ENCODE results near the gene MEGF11.
A peak's percentile ranks its signal among the peaks of the same experiment; 100 is the strongest.
"Not testable (repeated sequence)": the region's sequence is repeated elsewhere in the genome, so short reads cannot be mapped to it uniquely, and the experiment has no call there.

MEGF11 gene

DNA sequence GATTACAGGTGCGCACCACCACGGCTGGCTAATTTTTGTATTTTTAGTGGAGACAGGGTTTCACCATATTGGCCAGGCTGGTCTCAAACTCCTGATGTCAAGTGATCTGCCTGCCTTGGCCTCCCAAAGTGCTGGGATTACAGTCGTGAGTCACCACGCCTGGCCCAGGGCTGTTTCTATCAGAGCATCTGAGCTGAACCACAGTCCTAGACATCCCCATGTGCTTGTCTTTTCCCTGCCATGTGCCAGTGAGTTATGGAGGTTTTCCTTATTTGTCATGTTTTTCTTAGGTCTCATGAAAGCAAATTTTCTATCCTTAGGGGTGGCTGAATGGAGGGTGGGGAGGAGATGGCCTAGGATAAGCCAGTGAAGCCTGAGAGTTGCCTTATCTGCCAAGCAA lies 250.4 kb downstream of the MEGF11 start:
- not testable (repeated sequence) for DNase-seq (ENCODE audit: low read depth)

GRCh38 chr15:66001717-66002426 lies 251.7 kb downstream of the MEGF11 start:
- no peak for DNase-seq (ENCODE audit: low read depth)

GRCh38 chr15:66001042-66001441 lies 252.5 kb downstream of the MEGF11 start:
- no peak for DNase-seq (ENCODE audit: low read depth)

- no peak for DNase-seq (ENCODE audit: low read depth)
These were observed 255.1 kb downstream of the MEGF11 start for GRCh38 chr15:65998486-65998885.

- no peak for DNase-seq (ENCODE audit: low read depth)
These were observed 256.6 kb downstream of the MEGF11 start for GRCh38 chr15:65996901-65997300.

DNA sequence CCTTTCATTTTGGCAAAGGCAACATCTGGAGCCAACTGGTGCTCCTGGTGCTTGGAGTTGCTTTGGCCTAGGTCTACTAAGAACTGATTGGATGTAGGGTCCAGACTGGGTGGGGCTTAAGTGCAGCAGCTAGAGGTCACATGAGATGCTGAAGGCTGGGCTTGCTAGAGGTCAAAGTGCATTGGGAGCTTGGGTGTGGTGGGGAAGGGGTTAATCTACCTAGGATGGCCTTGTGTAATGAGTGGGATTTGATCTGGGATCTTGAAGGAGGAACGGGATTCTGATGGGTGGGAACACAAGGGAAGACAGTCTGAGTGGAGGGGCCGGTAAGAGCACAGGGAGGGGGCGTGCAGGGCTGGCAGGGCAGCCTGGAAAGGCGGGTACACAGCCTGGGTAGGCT lies 258.7 kb downstream of the MEGF11 start:
- no peak for DNase-seq (ENCODE audit: low read depth)

DNA sequence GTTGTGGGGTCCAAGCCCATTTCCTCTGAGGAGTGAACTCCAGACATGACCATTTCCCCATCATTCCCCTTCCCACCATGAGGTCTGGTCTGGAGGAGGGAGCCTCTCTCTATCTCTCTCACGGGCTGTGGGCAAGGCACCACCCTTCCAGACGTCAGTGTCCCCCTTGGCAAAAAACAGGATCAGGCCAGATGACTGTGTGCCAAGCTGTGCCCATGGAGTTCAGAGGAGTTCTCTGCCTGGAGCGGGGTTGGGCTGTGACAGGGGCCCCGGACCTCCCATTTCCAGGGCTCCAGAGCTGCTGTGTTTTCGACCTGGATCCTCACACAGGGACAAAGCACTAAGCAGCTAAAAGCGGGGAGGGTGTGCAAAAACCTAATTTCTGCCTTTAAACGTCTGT lies 259.8 kb downstream of the MEGF11 start:
- DNase-seq (ENCODE audit: low read depth): no peak

DNA sequence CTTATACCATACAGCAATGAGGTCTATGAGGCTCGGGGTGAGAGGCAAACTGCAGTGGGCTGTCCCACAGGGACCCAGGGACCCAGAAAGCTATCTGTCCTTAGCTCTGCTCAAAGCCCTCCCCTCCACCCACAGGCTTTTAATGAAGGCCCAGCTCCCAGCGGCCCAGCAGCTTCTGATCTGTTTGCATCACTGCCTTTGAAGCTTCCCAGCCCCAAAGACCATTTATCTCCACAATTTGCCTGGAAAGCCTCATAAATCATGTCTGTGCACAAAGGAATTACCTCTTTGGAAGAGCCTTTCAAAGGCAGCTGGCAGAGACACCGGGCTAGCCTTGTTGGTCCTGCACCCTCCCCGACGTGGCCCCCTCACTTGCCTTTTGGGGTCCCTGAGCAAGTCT lies 260.3 kb downstream of the MEGF11 start:
- DNase-seq (ENCODE audit: low read depth): no peak

- no peak for DNase-seq (ENCODE audit: low read depth)
These were observed 261.6 kb downstream of the MEGF11 start for GRCh38 chr15:65991721-65992483.

- DNase-seq (ENCODE audit: low read depth): no peak
These were observed 263.1 kb downstream of the MEGF11 start for GRCh38 chr15:65990298-65990981.

DNA sequence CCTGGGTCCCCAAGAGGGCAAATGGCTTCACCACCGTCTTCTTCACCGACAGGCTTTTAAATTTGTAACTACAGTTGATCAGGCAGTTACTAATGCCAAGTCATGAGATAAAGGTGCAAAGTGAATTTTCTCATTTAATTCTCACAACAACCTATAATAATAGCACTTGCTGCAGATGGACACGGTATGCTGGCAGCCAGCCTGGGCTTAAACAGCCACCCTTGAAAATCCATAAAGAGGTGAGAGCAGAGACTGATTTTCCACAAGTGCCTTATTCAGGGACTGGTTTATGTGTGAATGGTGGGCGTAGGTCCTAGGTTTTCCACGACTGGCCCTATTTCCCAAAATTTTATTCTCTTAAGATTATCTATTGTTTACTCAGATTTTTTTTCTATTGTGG lies 266.4 kb downstream of the MEGF11 start:
- DNase-seq (ENCODE audit: low read depth): no peak

GRCh38 chr15:65986416-65986815 lies 267.1 kb downstream of the MEGF11 start:
- DNase-seq (ENCODE audit: low read depth): no peak

- no peak for DNase-seq (ENCODE audit: low read depth)
These were observed 268.2 kb downstream of the MEGF11 start for GRCh38 chr15:65985387-65985786.

GRCh38 chr15:65982627-65983322 lies 270.8 kb downstream of the MEGF11 start:
- no peak for DNase-seq (ENCODE audit: low read depth)

DNA sequence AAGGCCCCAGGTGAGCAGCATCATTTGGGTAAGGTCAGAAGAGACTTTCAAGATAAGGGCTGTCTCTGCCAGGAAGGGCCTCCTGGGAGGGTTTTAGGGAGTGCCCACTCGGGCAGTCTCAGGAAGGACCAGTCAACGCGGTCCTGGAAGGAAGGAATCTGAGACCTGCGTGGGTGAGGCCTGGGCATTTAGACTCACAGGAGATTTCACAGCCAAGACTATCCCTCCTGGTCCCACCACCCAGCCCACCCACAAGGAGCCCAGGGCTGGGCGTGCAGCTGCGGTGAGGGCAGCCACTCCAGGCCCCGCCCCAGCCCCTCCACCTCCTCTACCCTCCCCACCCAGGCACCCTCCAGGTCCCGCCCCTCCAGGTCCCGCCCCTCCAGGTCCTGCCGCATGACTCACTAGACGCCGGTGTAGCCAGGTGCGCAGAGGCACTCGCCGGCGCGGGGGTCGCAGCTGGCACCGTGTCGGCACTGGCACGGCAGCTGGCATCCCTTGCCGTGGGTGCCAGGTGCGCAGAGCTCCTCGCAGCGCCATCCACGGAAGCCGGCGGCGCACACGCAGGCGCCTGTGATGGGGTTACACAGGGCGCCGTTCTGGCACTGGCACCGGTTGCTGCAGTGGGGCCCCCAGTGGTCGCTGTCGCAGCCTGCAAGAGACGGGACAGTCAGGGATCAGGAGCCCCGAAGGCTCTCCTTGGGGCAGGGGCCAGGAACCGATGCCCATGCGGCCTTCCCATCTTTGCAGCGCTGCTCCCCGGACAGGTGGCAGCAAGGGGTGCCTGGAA lies 271.5 kb downstream of the MEGF11 start:
- DNase-seq (ENCODE audit: low read depth): no peak

DNA sequence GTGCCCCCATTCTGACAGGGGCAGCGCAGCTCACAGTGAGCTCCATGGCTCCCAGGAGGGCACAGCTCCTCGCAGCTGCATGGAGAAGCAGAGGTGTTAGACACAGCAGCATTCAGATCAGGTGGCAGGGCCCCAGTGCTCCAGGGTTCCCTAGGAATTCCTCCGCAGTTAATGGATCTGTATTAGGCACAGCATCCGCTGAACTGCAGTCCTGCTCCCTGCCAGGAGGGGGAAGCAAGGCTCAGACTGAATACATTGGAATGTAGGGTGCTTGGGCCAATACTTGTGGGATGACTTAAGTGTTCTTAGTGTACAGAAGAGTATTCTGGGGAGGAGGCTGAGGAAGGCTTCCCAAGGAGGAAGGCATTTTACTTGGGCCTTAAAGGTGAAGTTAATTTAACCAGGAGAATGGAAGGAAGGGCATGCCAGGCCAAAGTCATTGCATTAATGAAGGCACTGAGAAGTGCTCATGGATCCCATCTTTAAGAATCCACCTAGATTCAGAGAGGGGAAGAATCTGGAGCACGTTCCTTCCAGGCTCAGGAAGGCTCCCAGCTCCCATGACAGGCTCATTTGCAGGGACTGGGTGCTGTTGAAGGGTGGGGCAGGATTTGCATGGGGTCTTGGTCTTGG lies 272.6 kb downstream of the MEGF11 start:
- DNase-seq (ENCODE audit: low read depth): peak; percentile 56

DNA sequence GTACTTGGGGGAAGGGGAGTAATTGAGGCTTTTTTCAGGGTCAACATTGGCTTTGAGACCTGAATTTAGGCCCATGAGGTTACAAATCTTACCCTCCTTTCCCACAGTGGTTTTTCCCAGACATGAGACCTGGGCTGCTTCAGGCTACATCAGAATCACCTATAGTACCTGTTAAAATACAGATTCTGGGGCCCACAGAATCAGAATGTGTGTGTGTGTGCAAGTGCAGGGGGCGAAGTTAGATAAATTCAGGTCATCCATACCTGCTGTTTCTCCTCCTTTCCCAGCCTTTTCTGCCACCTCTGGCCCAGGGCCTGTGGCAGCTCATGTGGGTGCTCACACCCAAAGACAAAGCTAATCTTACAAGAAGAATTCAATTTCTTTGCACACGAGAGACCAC lies 273.7 kb downstream of the MEGF11 start:
- DNase-seq (ENCODE audit: low read depth): no peak

DNA sequence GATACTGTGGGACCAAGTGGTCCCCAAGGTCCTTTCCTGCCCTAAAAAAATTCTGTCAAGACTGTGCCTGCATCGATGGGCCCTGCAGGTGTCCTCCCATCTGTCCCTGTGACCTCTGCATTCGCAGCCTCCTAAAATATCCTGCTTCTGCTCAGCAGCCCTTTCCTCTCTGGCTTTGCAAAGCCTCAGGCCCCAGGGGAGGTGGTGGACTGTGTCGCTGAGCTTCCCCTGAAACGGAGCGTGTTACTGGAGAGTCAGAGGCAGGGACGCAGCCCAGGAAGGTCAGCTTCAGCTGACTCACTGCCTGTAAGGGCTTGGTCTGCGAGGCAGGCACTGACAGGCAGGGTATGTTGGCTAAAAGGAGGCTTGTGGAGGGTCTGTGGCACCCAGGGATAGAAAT lies 274.2 kb downstream of the MEGF11 start:
- no peak for DNase-seq (ENCODE audit: low read depth)

- no peak for DNase-seq (ENCODE audit: low read depth)
These were observed 275.4 kb downstream of the MEGF11 start for GRCh38 chr15:65978110-65978509.

GRCh38 chr15:65976196-65976595 lies 277.4 kb downstream of the MEGF11 start:
- not testable (repeated sequence) for DNase-seq (ENCODE audit: low read depth)

DNA sequence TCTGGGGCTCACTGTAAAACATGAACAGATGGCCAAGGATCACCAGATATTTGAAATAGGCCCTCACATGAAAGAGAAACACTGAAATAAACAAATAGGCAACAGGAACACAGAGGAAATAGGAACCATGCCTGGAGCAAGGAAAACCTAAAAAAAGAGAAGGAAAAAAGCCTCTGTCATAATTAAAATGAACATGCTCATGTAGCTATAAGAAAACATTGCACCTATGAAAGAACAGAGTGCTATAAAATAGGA lies 281.9 kb downstream of the MEGF11 start:
- no peak for DNase-seq (ENCODE audit: low read depth)
